WTC11 (cell line): Measurements from ENCODE around the gene AMER3.

Experiments used
- CREB1 ChIP-seq: sonication (generic); formaldehyde crosslinking; IDR thresholded peaks from 2 replicates; pipeline ENCODE4 v1.8.0; 2023; ENCODE audit warnings: mild to moderate bottlenecking, missing genetic modification reagents
- CTCF ChIP-seq: fragments of 200-600 bp; IDR thresholded peaks from 2 replicates; pipeline ENCODE4 v1.8.0; 2022; ENCODE audit warnings: antibody characterized with exemption
- JUN ChIP-seq: sonication (generic); formaldehyde crosslinking; IDR thresholded peaks from 2 replicates; pipeline ENCODE4 v1.8.0; 2023; ENCODE audit warnings: mild to moderate bottlenecking, missing genetic modification reagents
- KAT7 ChIP-seq: sonication (generic); formaldehyde crosslinking; IDR thresholded peaks from 2 replicates; pipeline ENCODE4 v1.8.1; 2023; ENCODE audit warnings: missing genetic modification reagents, mild to moderate bottlenecking, borderline replicate concordance
- MAX ChIP-seq: sonication (generic); formaldehyde crosslinking; IDR thresholded peaks from 2 replicates; pipeline ENCODE4 v1.8.0; 2022; ENCODE audit warnings: mild to moderate bottlenecking, missing genetic modification reagents
- NFYB ChIP-seq: sonication (generic); formaldehyde crosslinking; conservative IDR thresholded peaks from 2 replicates; pipeline ENCODE4 v1.8.0; 2022; ENCODE audit warnings: low read depth, missing genetic modification reagents
- NR3C1 ChIP-seq: sonication (generic); formaldehyde crosslinking; conservative IDR thresholded peaks from 2 replicates; pipeline ENCODE4 v1.8.1; 2023; ENCODE audit warnings: low read depth, mild to moderate bottlenecking, missing genetic modification reagents
- SP1 ChIP-seq: sonication (generic); formaldehyde crosslinking; conservative IDR thresholded peaks from 2 replicates; pipeline ENCODE4 v1.8.1; 2022; ENCODE audit warnings: missing genetic modification reagents
- ZBTB21 ChIP-seq: sonication (generic); formaldehyde crosslinking; IDR thresholded peaks from 2 replicates; pipeline ENCODE4 v1.8.1; 2023; ENCODE audit warnings: mild to moderate bottlenecking, missing genetic modification reagents, borderline replicate concordance
- ZNF423 ChIP-seq: fragments of 250-450 bp; sonication (Bioruptor Pico); IDR thresholded peaks from 2 replicates; pipeline ENCODE4 v2.1.2; 2022; ENCODE audit warnings: mild to moderate bottlenecking, moderate library complexity
- TF ChIP-seq, protein P1 (sequence below): sonication (generic); formaldehyde crosslinking; IDR thresholded peaks from 2 replicates; pipeline ENCODE4 v1.8.1; 2023; ENCODE audit warnings: mild to moderate bottlenecking, missing genetic modification reagents, moderate library complexity

GRCh38 chr2:130769343-130769907 is 14.1 kb downstream of the AMER3 start:
- no peak for TF ChIP-seq ZNF423 (CRISPR knock-in tag)
- TF ChIP-seq MAX (CRISPR knock-in tag) = no peak
- no peak for TF ChIP-seq NFYB (CRISPR knock-in tag)
- no peak for TF ChIP-seq CTCF
- TF ChIP-seq SP1 (CRISPR knock-in tag) = no peak
- TF ChIP-seq, protein P1, sequence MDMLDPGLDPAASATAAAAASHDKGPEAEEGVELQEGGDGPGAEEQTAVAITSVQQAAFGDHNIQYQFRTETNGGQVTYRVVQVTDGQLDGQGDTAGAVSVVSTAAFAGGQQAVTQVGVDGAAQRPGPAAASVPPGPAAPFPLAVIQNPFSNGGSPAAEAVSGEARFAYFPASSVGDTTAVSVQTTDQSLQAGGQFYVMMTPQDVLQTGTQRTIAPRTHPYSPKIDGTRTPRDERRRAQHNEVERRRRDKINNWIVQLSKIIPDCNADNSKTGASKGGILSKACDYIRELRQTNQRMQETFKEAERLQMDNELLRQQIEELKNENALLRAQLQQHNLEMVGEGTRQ (CRISPR knock-in tag) = no peak
- TF ChIP-seq CREB1 (CRISPR knock-in tag) = no peak
- no peak for TF ChIP-seq NR3C1 (CRISPR knock-in tag)
- TF ChIP-seq JUN (CRISPR knock-in tag) = no peak
- TF ChIP-seq ZBTB21 (CRISPR knock-in tag) = no peak
- no peak for TF ChIP-seq KAT7 (CRISPR knock-in tag)
